ENCODE data around the gene CLDN6.

CLDN6 gene

DNA sequence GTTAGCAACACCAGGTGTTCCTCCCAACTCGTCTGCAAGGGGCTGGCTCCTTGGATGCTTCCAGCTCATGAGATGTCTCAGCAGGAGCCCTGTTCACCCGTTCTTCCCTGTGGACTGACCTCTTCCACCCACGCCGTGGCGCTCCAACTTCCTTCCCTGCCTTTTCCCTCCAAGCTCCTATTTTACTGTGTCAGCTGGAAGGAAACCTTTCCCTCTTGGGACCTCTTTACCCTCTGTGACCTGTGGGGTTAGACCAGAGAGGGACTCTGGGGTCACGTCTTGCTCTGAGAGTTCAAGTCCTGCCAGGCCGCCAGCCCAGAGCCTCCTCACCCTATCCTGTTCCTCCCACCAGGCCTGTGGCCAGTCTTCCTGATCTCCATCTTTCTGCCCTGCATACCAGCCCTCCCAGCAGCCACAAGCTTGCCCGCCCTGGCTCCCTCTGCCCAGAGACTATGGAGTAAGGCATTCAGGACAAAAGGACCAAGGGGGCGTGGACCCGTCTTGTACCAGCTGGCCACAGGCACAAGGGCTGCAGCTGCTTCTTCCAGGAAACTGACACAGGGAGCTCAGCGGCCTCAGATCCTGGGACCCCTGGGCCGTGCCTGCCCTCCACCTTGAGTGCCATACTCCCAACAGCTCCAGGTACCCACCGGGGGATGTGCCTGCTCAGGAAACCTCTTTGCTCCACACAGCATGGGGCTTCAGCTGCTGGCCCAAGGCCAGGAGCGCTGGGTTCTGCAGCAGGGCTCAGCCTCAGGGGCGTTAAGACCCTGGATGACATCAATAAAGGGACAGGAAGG, 45.8 kb downstream of the CLDN6 start:
- peak overlapping the region; percentile 99 for H3K27ac ChIP-seq
- no peak for TF ChIP-seq CTCF (IDR thresholded peaks at IDR 0.05)
- no peak for TF ChIP-seq ZFX (IDR thresholded peaks at IDR 0.05; ENCODE audit: borderline replicate concordance)

- TF ChIP-seq ZFX (IDR thresholded peaks at IDR 0.05; ENCODE audit: borderline replicate concordance) (no peak), CTCF (IDR thresholded peaks at IDR 0.05) (no peak)
- peak overlapping the region; percentile 99 for H3K27ac ChIP-seq
Observed at GRCh38 chr16:2971134-2971984, 46.6 kb downstream of the CLDN6 start.

- peak overlapping the region; percentile 99 for H3K27ac ChIP-seq
- TF ChIP-seq ZFX (IDR thresholded peaks at IDR 0.05; ENCODE audit: borderline replicate concordance) (no peak), CTCF (IDR thresholded peaks at IDR 0.05) (no peak)
Observed at GRCh38 chr16:2970563-2970962, 47.4 kb downstream of the CLDN6 start.

DNA sequence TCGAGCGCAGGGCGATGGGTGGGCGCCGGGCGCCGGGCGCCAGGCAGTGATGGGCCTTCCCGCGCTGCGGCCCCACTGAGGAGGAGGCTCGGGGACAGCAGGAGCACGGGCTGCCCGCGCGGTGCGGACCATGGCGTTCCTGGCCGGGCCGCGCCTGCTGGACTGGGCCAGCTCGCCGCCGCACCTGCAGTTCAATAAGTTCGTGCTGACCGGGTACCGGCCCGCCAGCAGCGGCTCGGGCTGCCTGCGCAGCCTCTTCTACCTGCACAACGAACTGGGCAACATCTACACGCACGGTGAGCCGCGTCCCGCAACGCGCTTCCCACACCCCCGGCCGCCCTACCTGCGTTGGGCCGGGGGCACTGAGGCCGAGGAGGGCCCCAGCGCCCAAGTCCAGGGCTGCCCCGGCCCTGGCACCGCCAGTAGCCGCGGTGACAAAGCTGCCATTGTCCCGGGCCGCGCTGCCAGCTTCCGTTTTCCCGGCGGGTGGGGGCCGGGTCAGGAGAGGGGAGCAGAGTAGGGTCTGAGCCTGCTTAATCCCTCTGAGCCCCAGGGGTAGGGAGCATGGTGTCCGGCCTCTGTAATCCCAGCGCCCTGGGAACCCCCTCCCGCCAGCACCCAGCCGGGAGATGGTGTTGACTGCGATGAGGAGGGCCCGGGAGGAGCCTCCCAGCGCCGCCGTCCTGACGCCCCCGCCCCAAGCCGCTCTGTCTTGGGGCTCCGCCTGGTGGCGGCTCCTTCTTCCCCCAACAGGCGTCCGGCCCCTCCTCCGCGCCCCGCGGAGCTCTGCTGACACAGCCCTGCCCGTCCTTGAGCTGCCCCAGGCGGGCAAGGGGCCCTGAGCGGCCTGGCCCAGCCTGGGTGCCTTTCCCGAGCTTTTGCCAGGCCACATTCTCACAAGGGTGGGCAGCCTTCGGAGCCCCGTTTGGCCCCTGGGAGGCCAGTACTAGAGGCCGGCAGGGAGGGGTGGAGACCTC, 48.1 kb downstream of the CLDN6 start:
- peak overlapping the region; percentile 99 for H3K27ac ChIP-seq
- TF ChIP-seq CTCF (IDR thresholded peaks at IDR 0.05) (peak; percentile 45), ZFX (IDR thresholded peaks at IDR 0.05; ENCODE audit: borderline replicate concordance) (no peak)

GRCh38 chr16:2968738-2969544, 49.0 kb downstream of the CLDN6 start, which contains the start of gene PAQR4:
Gene PAQR4, plus strand, starts transcription at chr16:2969348. Its CDS starts 327 bp downstream, at chr16:2969675.
- peak within 1 kb of the TSS; percentile 99 for H3K27ac ChIP-seq
- TF ChIP-seq ZFX (IDR thresholded peaks at IDR 0.05; ENCODE audit: borderline replicate concordance) = no peak
- no peak for TF ChIP-seq CTCF (IDR thresholded peaks at IDR 0.05)

GRCh38 chr16:2968368-2968737, 49.6 kb downstream of the CLDN6 start:
- H3K27ac ChIP-seq = peak overlapping the region; percentile 99
- TF ChIP-seq CTCF (IDR thresholded peaks at IDR 0.05) (no peak), ZFX (IDR thresholded peaks at IDR 0.05; ENCODE audit: borderline replicate concordance) (no peak)

Data from 22Rv1 (cell line).